Liver (tissue), 3 donors: Measurements from ENCODE around the gene FZD4.

Source experiments
- EGR1 ChIP-seq, 2 donors: IDR thresholded peaks; 2 replicates each; pipeline ENCODE4 v1.6.1; 2016 to 2018; ENCODE audit warnings: antibody characterized with exemption in 2 of 2, low read depth in 2 of 2
- FOXA1 ChIP-seq: IDR thresholded peaks from 2 replicates; pipeline ENCODE4 v1.6.1; 2016; ENCODE audit warnings: antibody characterized with exemption
- GABPA ChIP-seq, 2 donors: IDR thresholded peaks in 1 of 2; conservative IDR thresholded peaks in 1 of 2; 2 replicates each; pipeline ENCODE4 v1.6.1; 2016; ENCODE audit warnings: antibody characterized with exemption in 2 of 2, mild to moderate bottlenecking in 1 of 2, moderate library complexity in 1 of 2
- NR2F2 ChIP-seq: IDR thresholded peaks from 2 replicates; pipeline ENCODE4 v1.6.1; 2016; ENCODE audit warnings: antibody characterized with exemption
- RAD21 ChIP-seq, 2 donors: IDR thresholded peaks; 2 replicates each; pipeline ENCODE4 v1.6.1; 2016; ENCODE audit warnings: antibody characterized with exemption in 2 of 2, mild to moderate bottlenecking in 2 of 2
- TAF1 ChIP-seq: conservative IDR thresholded peaks from 2 replicates; pipeline ENCODE4 v1.6.1; 2016; ENCODE audit warnings: antibody characterized with exemption, mild to moderate bottlenecking
- YY1 ChIP-seq: IDR thresholded peaks from 2 replicates; pipeline ENCODE4 v1.6.1; 2016; ENCODE audit warnings: antibody characterized with exemption, mild to moderate bottlenecking
- TF ChIP-seq, protein P1 (sequence below): fragments of 150-350 bp; IDR thresholded peaks from 2 replicates; pipeline ENCODE4 v1.5.1; 2017; ENCODE audit warnings: improper control_type of control experiment, low read depth, low read length; ENCODE audit not compliant: missing input control
- TF ChIP-seq, protein P2 (sequence below): IDR thresholded peaks from 2 replicates; pipeline ENCODE4 v1.6.1; 2016; ENCODE audit warnings: antibody characterized with exemption
- donor health status: healthy.
- donor health status: healthy.

DNA sequence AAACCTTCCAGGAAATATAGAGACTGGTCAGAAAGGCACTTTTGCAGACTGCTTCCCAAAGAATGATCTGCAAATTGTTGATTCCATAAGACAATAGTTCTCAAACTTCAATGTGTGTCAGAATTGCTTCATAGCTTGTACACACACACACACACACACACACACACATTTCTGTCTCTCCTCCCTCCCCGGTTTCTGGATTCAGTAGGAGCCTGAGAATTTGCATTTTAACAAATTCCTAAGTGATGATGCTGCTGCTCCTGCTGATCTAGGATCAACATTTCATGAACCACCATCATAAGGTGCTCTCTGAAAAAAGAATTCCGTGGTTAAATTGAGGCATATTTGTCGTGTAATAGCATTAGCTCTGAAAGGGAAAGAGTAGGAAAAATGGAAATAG, 35.3 kb upstream of the FZD4 start:
- no peak for TF ChIP-seq YY1
- TF ChIP-seq, protein P1, sequence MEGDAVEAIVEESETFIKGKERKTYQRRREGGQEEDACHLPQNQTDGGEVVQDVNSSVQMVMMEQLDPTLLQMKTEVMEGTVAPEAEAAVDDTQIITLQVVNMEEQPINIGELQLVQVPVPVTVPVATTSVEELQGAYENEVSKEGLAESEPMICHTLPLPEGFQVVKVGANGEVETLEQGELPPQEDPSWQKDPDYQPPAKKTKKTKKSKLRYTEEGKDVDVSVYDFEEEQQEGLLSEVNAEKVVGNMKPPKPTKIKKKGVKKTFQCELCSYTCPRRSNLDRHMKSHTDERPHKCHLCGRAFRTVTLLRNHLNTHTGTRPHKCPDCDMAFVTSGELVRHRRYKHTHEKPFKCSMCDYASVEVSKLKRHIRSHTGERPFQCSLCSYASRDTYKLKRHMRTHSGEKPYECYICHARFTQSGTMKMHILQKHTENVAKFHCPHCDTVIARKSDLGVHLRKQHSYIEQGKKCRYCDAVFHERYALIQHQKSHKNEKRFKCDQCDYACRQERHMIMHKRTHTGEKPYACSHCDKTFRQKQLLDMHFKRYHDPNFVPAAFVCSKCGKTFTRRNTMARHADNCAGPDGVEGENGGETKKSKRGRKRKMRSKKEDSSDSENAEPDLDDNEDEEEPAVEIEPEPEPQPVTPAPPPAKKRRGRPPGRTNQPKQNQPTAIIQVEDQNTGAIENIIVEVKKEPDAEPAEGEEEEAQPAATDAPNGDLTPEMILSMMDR: no peak
- no peak for TF ChIP-seq GABPA (IDR thresholded peaks at IDR 0.05 in 1 of 2, conservative IDR thresholded peaks at IDR 0.05 in 1 of 2)
- no peak for TF ChIP-seq EGR1 (IDR thresholded peaks at IDR 0.05; ENCODE audit: low read depth in 2 of 2)
- TF ChIP-seq, protein P2, sequence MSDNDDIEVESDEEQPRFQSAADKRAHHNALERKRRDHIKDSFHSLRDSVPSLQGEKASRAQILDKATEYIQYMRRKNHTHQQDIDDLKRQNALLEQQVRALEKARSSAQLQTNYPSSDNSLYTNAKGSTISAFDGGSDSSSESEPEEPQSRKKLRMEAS: no peak
- no peak for TF ChIP-seq RAD21 (IDR thresholded peaks at IDR 0.05)
- TF ChIP-seq FOXA1: no peak
- TF ChIP-seq TAF1: no peak
- no peak for TF ChIP-seq NR2F2
